Measurements from ENCODE around the gene CLCNKA.

DNA sequence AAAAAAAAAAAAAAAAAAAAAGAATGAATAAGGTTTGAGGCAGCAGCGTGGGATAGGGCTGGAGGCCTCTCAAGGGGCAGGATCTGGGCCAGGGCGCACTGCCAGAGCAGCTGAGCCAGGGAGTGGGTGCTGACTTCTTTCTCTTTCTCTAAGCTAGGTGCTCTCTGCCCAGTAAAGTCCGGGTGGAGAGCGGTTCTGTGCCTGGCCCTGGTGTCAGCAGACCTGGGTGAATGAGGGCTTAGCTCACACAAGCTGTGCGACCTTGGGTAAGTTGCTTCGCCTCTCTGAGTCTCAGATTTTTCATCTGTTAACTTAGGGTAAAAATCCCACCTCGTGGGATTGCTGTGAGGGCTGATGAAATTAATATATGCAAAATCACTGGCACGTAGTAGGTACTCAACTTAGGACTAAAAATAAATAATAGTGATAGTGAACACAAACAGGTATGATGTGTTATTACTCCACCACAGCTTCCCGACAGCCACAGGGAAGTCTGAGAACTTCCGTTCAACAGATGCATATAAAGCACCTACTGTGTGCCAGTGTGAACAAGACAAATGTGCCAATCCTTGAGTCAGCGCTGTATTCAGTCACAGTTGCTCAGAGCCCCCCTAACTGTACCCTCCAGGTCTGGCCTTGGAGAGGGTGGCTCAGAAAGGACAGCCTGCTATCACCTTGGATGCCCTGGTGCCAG, 53.6 kb downstream of the CLCNKA start:
- TF ChIP-seq, protein P1, sequence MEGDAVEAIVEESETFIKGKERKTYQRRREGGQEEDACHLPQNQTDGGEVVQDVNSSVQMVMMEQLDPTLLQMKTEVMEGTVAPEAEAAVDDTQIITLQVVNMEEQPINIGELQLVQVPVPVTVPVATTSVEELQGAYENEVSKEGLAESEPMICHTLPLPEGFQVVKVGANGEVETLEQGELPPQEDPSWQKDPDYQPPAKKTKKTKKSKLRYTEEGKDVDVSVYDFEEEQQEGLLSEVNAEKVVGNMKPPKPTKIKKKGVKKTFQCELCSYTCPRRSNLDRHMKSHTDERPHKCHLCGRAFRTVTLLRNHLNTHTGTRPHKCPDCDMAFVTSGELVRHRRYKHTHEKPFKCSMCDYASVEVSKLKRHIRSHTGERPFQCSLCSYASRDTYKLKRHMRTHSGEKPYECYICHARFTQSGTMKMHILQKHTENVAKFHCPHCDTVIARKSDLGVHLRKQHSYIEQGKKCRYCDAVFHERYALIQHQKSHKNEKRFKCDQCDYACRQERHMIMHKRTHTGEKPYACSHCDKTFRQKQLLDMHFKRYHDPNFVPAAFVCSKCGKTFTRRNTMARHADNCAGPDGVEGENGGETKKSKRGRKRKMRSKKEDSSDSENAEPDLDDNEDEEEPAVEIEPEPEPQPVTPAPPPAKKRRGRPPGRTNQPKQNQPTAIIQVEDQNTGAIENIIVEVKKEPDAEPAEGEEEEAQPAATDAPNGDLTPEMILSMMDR (IDR thresholded peaks at IDR 0.05 in 4 of 5, conservative IDR thresholded peaks at IDR 0.05 in 1 of 5) = no peak
- no peak for TF ChIP-seq POLR2A (IDR thresholded peaks at IDR 0.05)

All from gastrocnemius medialis (tissue), 4 donors.